SU-DHL-6 (cell line): Measurements from ENCODE around the gene DUSP2.

Source experiments
- CTCF ChIP-seq: fragments of 200-600 bp; sonication (generic); IDR thresholded peaks from one replicate; pipeline ENCODE4 v1.5.1; 2017; ENCODE audit warnings: antibody characterized with exemption, mild to moderate bottlenecking, low read length, moderate library complexity; ENCODE audit not compliant: insufficient read depth, poor library complexity, severe bottlenecking
- EZH2phosphoT487 ChIP-seq: fragments of 200-600 bp; sonication (generic), shearing (Covaris generic); conservative IDR thresholded peaks from 2 replicates; pipeline ENCODE4 v1.6.1; 2018; ENCODE audit warnings: mild to moderate bottlenecking, antibody characterized with exemption, low read length, moderate library complexity, mixed read lengths

GRCh38 chr2:96109361-96109680 lies 35.9 kb downstream of the DUSP2 start:
- TF ChIP-seq CTCF (no peak), EZH2phosphoT487 (no peak)
